HCT116 (cell line): ENCODE data around the gene SGIP1. TPM values are rescaled to one million over a fixed set of nuclear protein-coding genes. Genes with fewer than 3 reads are reported as not detected.

Experiments
- ATAC-seq: fragments of 200-7000 bp; cut with Tn5 transposase; 2 replicates; pipeline ENCODE4 v1.9.1; 2020; ENCODE audit warnings: mild to moderate bottlenecking, moderate library complexity
- BruUV-seq: library from RNA; stranded (reverse); fragments of 400-500 nt; replicated peaks from 2 replicates; lab custom pipeline; 2021; lab: Mats Ljungman, UMichigan
- CTCF ChIA-PET: fragments of 300-600 bp; sonication (Branson Sonifier 250); formaldehyde crosslinking; loops from one replicate; lab custom pipeline; 2021; ENCODE audit warnings: antibody characterized with exemption; lab: Charles Lee
- POLR2A ChIA-PET: fragments of 300-600, 350-600 bp; sonication (Branson Sonifier 250); formaldehyde crosslinking; loops from one replicate; lab custom pipeline; 2021; ENCODE audit warnings: antibody characterized with exemption; lab: Charles Lee
- RAD21 ChIA-PET, 2 experiments: fragments of 300-600 bp; sonication (Branson Sonifier 250); formaldehyde crosslinking; loops; one replicate each; lab custom pipeline; 2023; ENCODE audit warnings: low total read pairs in 2 of 2; ENCODE audit not compliant: uncharacterized antibody in 2 of 2, unreplicated experiment in 2 of 2, low non-redundant PET in 1 of 2; lab: Charles Lee
- DNase-seq: peaks from one replicate; pipeline ENCODE4 v3.0.0-alpha.2; 2010; ENCODE audit warnings: low read depth, low spot score
- H2AFZ ChIP-seq: fragments of 200-600 bp; shearing (Covaris generic), sonication (generic); 2 replicates; pipeline ENCODE4 v1.6.1; 2017; ENCODE audit warnings: low read depth, mixed run types, mixed read lengths, antibody characterized with exemption, low read length; ENCODE audit not compliant: poor library complexity, severe bottlenecking
- H3K27ac ChIP-seq: 2 replicates; pipeline ENCODE4 v1.5.1; 2012; ENCODE audit warnings: low read depth, low read length
- H3K27me3 ChIP-seq: fragments of 200-600 bp; sonication (generic); 2 replicates; pipeline ENCODE4 v1.6.1; 2016; ENCODE audit warnings: mixed run types, low read length, mixed read lengths; ENCODE audit not compliant: insufficient read depth
- H3K36me3 ChIP-seq, 2 experiments: fragments of 200-500 bp in 1 of 2; fragments of 200-600 bp in 1 of 2; sonication (Bioruptor generic) in 1 of 2; sonication (generic) in 1 of 2; 2 replicates each; pipeline versions ENCODE4 v1.5.1 to v1.6.1; 2014 to 2016; ENCODE audit warnings: low read length in 2 of 2, inconsistent platforms in 1 of 2, mixed read lengths in 1 of 2, mixed run types in 1 of 2; ENCODE audit not compliant: insufficient read depth in 2 of 2, control insufficient read depth in 1 of 2
- H3K4me1 ChIP-seq, 2 experiments: fragments of 200-600 bp in 1 of 2; sonication (generic) in 1 of 2; 2 replicates each; pipeline versions ENCODE4 v1.5.1 to v1.6.1; 2012 to 2017; ENCODE audit warnings: low read length in 2 of 2, inconsistent platforms in 1 of 2, mild to moderate bottlenecking in 1 of 2, mixed read lengths in 1 of 2, mixed run types in 1 of 2, moderate library complexity in 1 of 2; ENCODE audit not compliant: insufficient read depth in 2 of 2, control insufficient read depth in 1 of 2
- H3K4me2 ChIP-seq: fragments of 200-600 bp; sonication (generic); 2 replicates; pipeline ENCODE4 v1.6.1; 2017; ENCODE audit warnings: mixed run types, low read length, mixed read lengths
- H3K4me3 ChIP-seq, 2 experiments: fragments of 200-600 bp in 1 of 2; sonication (generic) in 1 of 2; replicated peaks in 1 of 2; 2 replicates each; pipeline ENCODE4 v1.5.1; 2011 to 2016; ENCODE audit warnings: low read length in 2 of 2, control low read depth in 1 of 2, low read depth in 1 of 2, mild to moderate bottlenecking in 1 of 2, mixed read lengths in 1 of 2, mixed run types in 1 of 2
- H3K79me2 ChIP-seq: fragments of 200-600 bp; sonication (generic); 2 replicates; pipeline ENCODE4 v1.6.1; 2017; ENCODE audit warnings: mild to moderate bottlenecking, mixed run types, low read length, moderate library complexity, mixed read lengths; ENCODE audit not compliant: insufficient read depth
- H3K9ac ChIP-seq: fragments of 200-600 bp; sonication (generic); 2 replicates; pipeline ENCODE4 v1.6.1; 2016; ENCODE audit warnings: low read length, mixed read lengths
- H3K9me2 ChIP-seq: fragments of 200-600 bp; sonication (generic), shearing (Covaris generic); 2 replicates; pipeline ENCODE4 v1.6.1; 2017; ENCODE audit warnings: mixed run types, mild to moderate bottlenecking, moderate library complexity; ENCODE audit not compliant: insufficient read depth
- H3K9me3 ChIP-seq, 2 experiments: fragments of 200-500 bp in 1 of 2; fragments of 200-600 bp in 1 of 2; sonication (Bioruptor generic) in 1 of 2; sonication (generic) in 1 of 2; 2 replicates each; pipeline ENCODE4 v1.6.1; 2014 to 2017; ENCODE audit warnings: low read length in 2 of 2, mixed read lengths in 2 of 2, inconsistent platforms in 1 of 2, low read depth in 1 of 2, mild to moderate bottlenecking in 1 of 2, mixed run types in 1 of 2, moderate library complexity in 1 of 2; ENCODE audit not compliant: control insufficient read depth in 1 of 2, insufficient read depth in 1 of 2
- H4K20me1 ChIP-seq: fragments of 200-600 bp; sonication (generic), shearing (Covaris generic); 2 replicates; pipeline ENCODE4 v1.6.1; 2017; ENCODE audit warnings: mixed run types, mild to moderate bottlenecking, moderate library complexity; ENCODE audit not compliant: insufficient read depth
- ATF3 ChIP-seq: IDR thresholded peaks from 2 replicates; pipeline ENCODE4 v1.6.1; 2012
- CEBPB ChIP-seq: IDR thresholded peaks from 2 replicates; pipeline ENCODE4 v1.6.1; 2012; ENCODE audit warnings: low read depth
- EGR1 ChIP-seq: IDR thresholded peaks from 2 replicates; pipeline ENCODE4 v1.6.1; 2012; ENCODE audit warnings: low read depth
- ELF1 ChIP-seq: IDR thresholded peaks from 2 replicates; pipeline ENCODE4 v1.6.1; 2012; ENCODE audit warnings: low read depth, borderline replicate concordance
- FOSL1 ChIP-seq: IDR thresholded peaks from 2 replicates; pipeline ENCODE4 v1.6.1; 2012; ENCODE audit warnings: low read depth
- JUND ChIP-seq: IDR thresholded peaks from 2 replicates; pipeline ENCODE4 v1.6.1; 2012
- POLR2A ChIP-seq: IDR thresholded peaks from 2 replicates; pipeline ENCODE4 v1.7.0; 2011; ENCODE audit warnings: borderline replicate concordance; ENCODE audit not compliant: insufficient read depth, insufficient read length; ENCODE audit errors: extremely low read depth
- POLR2AphosphoS5 ChIP-seq: IDR thresholded peaks from 2 replicates; pipeline ENCODE4 v1.6.1; 2011; ENCODE audit warnings: mild to moderate bottlenecking, low read depth, low read length, moderate library complexity
- RAD21 ChIP-seq: IDR thresholded peaks from 2 replicates; pipeline ENCODE4 v1.6.1; 2012; ENCODE audit warnings: low read depth, mild to moderate bottlenecking
- SP1 ChIP-seq: IDR thresholded peaks from 2 replicates; pipeline ENCODE4 v1.6.1; 2012; ENCODE audit warnings: low read depth
- SRF ChIP-seq: IDR thresholded peaks from 2 replicates; pipeline ENCODE4 v1.6.1; 2012; ENCODE audit warnings: low read depth
- YY1 ChIP-seq: IDR thresholded peaks from 2 replicates; pipeline ENCODE4 v1.6.1; 2011; ENCODE audit warnings: low read length, low read depth, moderate library complexity, mild to moderate bottlenecking; ENCODE audit not compliant: insufficient replicate concordance; ENCODE audit errors: extremely low read depth
- intact Hi-C: fragments of 100-400 bp; cut with micrococcal nuclease; formaldehyde crosslinking; loops from 2 replicates; pipeline ENCODE4 v1.10.0; 2022
- total RNA-seq: library from RNA; stranded (reverse); gene quantifications from one replicate; pipeline ENCODE4 v1.2.1, GENCODE V29; 2021; ENCODE audit not compliant: unreplicated experiment

Gene SGIP1
- total RNA-seq, 1 experiment from 2014 or later = 0.15 TPM

DNA sequence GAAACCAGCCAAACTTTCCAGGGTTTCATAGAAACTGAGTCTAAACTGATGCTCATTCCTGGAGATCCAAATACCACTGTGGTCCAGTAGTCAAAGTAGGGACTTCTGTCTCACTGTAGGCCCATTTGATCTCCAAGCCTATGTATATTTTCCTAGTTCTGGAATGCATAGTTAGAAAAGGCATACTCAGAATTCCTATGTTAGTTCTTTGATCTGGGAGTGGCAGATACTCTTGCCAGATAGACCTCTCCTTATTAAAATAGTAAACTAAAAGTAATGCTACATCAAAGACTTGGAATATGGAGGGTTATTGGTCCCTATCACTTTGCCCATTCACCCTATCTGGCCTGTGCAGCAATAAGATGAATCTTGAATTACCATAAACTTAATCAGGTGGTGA lies 10.4 kb upstream of the SGIP1 start (continued):
- TF ChIP-seq SRF = no peak
- TF ChIP-seq ELF1 = no peak
- TF ChIP-seq POLR2AphosphoS5 = no peak
- no peak for TF ChIP-seq POLR2A
- no peak for TF ChIP-seq CEBPB
- no peak for TF ChIP-seq JUND
- TF ChIP-seq YY1 = no peak
- TF ChIP-seq EGR1 = no peak
- no peak for TF ChIP-seq RAD21
- no peak for TF ChIP-seq FOSL1
- no peak for TF ChIP-seq SP1
- TF ChIP-seq, all 23 proteins: peak for 0

DNA sequence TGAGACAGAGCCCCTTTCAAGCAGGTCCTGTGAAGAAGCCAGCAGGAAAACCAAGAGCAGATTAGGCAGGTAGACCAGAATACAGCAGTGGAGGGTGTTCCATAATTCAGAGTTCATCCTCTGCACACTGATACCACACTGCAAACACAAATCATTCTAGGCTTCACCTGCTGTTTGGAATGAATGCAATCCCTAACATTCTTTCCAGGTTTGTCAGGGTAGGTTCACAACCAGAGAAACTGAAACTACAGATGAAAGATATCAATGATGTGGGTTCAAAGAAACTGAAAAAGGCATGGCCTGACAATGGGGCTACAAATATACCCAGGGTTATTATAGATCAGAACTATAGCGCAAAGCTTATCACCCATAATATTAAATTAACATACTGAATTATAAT lies 8.9 kb upstream of the SGIP1 start:
- H3K27ac ChIP-seq = no peak overlapping the region
- H2AFZ ChIP-seq = peak overlapping the region; percentile 24
- H3K9ac ChIP-seq = no peak overlapping the region
- no peaks in the 10 kb centered on the region for H3K9me2 ChIP-seq
- no peaks in the 10 kb centered on the region for H4K20me1 ChIP-seq
- H3K9me3 ChIP-seq = no peaks in the 10 kb centered on the region
- H3K4me3 ChIP-seq = no peak overlapping the region
- 0 out of 2 replicates have a peak, but pooled peaks have one; percentile 14 for ATAC-seq
- ChIA-PET POLR2A (no interaction called here), RAD21 (no interaction called here), CTCF (no interaction called here)
- TF ChIP-seq YY1 = no peak
- TF ChIP-seq SP1 = 0 out of 2 replicates have a peak, but pooled peaks have one; percentile 14
- TF ChIP-seq ELF1 = no peak
- no peak for TF ChIP-seq POLR2A
- TF ChIP-seq ATF3 = no peak
- no TSS peak for BruUV-seq
- peak overlapping the region; percentile 12; the same call in 1 of the 2 replicates for H3K4me2 ChIP-seq
- H3K27me3 ChIP-seq = no peaks in the 10 kb centered on the region
- DNase-seq = no peak
- H3K4me1 ChIP-seq = peaks cover 0 to 41% of the 10 kb centered on the region in 2 experiments; a peak in 2 of 4 replicates
- no peaks in the 10 kb centered on the region for H3K79me2 ChIP-seq
- H3K36me3 ChIP-seq = no peaks in the 10 kb centered on the region
- intact Hi-C loops = no loop called here
